ENCODE measurements around the gene ALG1.
"Not testable (repeated sequence)": the region's sequence is repeated elsewhere in the genome, so short reads cannot be mapped to it uniquely, and the experiment has no call there.

- TF ChIP-seq FOXP1 (CRISPR knock-in tag; IDR thresholded peaks at IDR 0.05; ENCODE audit: borderline replicate concordance); ZNF416 (CRISPR knock-in tag; IDR thresholded peaks at IDR 0.05); ESRRA (CRISPR knock-in tag; IDR thresholded peaks at IDR 0.05; ENCODE audit: borderline replicate concordance); FOXK1 (CRISPR knock-in tag; IDR thresholded peaks at IDR 0.05); CTCF (IDR thresholded peaks at IDR 0.05); ATF1 (CRISPR knock-in tag; IDR thresholded peaks at IDR 0.05): not testable (repeated sequence)
- TF ChIP-seq, protein P1, sequence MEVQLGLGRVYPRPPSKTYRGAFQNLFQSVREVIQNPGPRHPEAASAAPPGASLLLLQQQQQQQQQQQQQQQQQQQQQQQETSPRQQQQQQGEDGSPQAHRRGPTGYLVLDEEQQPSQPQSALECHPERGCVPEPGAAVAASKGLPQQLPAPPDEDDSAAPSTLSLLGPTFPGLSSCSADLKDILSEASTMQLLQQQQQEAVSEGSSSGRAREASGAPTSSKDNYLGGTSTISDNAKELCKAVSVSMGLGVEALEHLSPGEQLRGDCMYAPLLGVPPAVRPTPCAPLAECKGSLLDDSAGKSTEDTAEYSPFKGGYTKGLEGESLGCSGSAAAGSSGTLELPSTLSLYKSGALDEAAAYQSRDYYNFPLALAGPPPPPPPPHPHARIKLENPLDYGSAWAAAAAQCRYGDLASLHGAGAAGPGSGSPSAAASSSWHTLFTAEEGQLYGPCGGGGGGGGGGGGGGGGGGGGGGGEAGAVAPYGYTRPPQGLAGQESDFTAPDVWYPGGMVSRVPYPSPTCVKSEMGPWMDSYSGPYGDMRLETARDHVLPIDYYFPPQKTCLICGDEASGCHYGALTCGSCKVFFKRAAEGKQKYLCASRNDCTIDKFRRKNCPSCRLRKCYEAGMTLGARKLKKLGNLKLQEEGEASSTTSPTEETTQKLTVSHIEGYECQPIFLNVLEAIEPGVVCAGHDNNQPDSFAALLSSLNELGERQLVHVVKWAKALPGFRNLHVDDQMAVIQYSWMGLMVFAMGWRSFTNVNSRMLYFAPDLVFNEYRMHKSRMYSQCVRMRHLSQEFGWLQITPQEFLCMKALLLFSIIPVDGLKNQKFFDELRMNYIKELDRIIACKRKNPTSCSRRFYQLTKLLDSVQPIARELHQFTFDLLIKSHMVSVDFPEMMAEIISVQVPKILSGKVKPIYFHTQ (CRISPR knock-in tag; IDR thresholded peaks at IDR 0.05) = not testable (repeated sequence)
Measured at GRCh38 chr16:5110933-5111332, 39.3 kb downstream of the ALG1 start.
